NCI-H2107 treated with DMSO at 0.1 percent for 48 hours (cell line): ENCODE data around the gene NUP210L.
"Not testable (repeated sequence)": the region's sequence is repeated elsewhere in the genome, so short reads cannot be mapped to it uniquely, and the experiment has no call there.

Source experiments
- DNase-seq: peaks from one replicate; lab custom pipeline; 2025; ENCODE audit not compliant: unreplicated experiment; lab: John Stamatoyannopoulos, UW

NUP210L gene

DNA sequence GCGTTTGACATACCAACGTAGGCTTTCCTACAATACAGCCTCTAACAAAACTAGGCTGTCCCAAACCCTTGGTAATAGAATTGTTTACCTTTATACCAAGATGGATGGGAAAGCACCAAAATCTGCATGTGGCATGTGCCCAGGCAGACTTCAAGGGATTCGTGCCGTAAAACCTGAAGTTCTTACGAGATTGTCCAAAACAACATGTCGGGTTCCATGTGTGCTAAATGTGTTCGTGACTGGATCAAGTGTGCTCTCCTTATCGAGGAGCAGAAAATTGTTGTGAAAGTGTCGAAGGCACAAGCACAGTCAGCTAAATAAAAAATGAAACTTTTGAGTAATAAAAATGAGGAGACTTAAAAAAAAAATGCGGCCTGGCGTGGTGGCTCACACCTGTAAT, 159.2 kb downstream of the NUP210L start:
- DNase-seq, result no peak

DNA sequence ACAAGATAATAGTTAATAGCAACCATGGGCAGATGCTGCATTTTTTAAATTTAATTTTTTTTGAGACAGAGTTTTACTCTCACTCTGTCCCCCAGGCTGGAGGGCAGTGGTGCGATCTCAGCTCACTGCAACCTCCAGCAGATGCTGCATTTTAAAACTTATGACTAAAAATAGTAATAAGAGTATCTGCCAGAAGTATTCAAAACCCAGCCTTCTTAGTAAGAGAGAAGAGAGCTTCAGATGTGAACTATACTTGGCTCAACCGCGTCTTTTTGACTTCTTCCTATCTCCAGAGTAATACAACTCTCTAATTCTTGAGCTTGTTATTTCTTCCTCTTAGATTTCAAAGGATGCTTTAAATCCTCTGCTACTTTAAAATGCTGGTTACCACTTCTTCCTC, 159.7 kb downstream of the NUP210L start:
- DNase-seq, result no peak

DNA sequence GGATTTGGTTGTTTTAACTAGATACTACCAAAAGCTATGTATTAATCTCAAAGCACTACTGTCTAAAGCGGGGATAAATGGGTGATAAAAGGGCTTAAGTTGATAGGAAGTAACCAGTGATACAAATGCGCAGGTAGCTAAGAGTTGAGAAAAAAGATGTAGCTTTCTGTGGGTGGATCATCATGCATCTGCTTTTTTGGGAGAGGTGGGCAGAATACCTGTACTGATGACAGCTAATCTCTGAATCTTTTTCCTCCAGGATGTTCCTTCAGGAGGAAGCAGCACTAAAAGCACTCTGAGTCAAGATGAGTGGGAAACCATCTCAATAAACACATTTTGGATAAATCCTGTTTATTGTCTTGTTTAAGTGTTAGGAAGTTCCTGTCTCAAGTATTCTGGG, 163.1 kb downstream of the NUP210L start:
- DNase-seq, result no peak

DNA sequence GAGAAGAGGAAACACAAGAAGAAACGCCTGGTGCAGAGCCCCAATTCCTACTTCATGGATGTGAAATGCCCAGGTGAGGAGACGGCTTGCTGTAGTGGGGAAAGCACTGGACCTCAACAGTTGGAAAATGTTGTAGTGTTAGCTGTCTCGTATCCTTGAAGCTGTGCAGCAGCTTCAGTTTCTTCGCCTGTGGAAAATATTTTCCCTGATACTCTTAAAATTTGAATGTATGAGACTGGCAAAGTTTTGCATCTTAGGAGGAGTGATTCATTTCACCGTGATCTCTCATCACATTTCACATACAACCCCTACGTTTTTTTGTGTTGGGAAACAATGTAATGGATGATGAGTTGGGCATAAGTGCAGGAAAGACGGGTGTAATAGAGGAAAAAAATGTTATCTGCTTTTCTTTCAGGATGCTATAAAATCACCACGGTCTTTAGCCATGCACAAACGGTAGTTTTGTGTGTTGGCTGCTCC, 163.7 kb downstream of the NUP210L start:
- no peak for DNase-seq

DNA sequence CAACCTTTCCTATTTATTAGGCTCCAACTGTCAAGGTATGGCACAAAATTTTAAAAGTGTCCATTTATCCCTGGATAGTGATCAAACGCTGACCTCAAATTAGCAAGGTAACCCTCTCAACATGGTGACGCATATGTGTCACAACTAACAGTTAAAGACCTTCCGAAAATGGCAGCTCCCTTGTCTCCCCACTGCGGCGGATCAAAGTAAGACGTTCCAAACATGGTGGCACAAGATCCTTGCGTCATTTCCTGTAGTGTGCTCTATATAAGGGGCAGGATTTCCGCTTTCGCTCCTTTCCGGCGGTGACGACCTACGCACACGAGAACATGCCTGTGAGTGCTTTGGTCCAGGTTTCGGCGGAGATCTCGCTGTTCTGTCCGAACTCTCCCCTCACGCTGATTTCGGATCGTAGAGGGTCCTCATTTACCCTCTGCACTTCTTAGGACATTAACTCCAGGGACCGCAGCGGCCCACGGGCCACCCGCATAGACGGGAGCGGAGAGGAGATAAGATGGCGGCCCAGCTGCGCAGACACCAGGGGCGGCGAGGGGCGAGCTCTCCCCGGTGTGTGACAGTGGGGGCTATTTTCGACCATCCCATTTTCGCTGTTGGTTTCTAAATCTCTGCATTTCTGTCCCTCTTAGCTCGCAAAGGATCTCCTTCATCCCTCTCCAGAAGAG, 164.3 kb downstream of the NUP210L start, which contains the start of gene RPS27:
RPS27 (plus strand) TSS at position 295 of the 683 bp plus-strand sequence; CDS start at position 330, 35 bp downstream.
- peak; percentile 99 for DNase-seq

DNA sequence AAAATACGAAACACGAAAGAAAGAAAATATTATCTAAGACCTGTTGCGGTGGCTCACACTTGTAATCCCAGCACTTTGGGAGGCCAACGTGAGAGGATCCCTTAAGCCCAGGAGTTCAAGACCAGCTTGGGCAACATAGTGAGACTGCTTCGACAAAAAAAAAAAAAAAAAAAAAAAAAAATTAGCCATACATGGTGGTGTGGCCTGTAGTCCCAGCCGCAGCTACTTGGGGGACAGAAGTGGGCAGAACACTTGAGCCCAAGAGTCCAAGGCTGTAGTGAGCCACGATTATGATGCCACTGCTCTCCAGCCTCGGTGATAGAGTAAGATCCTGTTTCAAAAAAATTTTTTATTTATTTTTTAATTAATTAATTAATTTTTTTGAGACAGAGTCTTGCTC, 167.3 kb downstream of the NUP210L start:
- no peak for DNase-seq

DNA sequence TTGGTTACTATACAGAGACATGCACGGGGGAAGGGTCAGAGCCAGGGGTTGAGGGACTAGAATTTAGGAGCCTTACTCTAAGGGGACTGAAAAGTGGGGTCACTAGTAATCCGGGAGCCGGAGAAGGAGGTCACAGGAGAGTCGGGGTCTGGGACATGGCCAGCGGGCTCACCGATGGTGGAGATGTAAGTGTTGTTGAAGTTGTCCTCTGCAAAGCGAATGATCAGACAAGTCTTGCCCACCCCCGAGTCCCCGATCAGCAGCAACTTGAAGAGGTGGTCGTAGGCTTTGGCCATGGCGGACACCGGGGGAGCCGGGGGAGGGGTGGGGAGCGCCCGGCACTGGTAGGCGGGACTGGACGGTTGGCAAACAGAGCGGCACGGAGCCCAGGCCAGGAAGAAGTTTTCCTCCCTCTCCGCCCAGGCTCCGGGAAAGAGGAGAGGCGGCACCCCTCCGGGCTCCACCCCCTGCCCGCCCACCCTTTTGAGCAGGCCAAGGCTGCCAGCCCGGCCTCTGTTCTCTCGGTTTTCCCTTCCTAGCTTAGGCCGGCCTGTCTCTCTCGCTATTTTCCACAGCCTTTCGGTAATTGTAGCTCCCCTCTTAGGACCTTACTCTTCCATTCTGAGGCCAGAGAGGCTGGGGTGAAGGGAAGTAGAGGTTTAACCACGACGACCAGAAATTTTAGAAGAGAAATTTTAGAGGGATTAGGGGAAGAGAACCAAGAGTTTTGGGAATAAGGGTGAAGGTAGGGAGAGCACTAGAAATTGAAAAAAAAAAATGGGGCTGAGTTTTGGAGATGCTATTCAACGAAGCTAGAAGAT, 168.7 kb downstream of the NUP210L start, which contains the start of gene RAB13:
RAB13 (minus strand) TSS at position 399 of the 821 bp plus-strand sequence; CDS start at position 296, 103 bp downstream.
- peak; percentile 54 for DNase-seq

DNA sequence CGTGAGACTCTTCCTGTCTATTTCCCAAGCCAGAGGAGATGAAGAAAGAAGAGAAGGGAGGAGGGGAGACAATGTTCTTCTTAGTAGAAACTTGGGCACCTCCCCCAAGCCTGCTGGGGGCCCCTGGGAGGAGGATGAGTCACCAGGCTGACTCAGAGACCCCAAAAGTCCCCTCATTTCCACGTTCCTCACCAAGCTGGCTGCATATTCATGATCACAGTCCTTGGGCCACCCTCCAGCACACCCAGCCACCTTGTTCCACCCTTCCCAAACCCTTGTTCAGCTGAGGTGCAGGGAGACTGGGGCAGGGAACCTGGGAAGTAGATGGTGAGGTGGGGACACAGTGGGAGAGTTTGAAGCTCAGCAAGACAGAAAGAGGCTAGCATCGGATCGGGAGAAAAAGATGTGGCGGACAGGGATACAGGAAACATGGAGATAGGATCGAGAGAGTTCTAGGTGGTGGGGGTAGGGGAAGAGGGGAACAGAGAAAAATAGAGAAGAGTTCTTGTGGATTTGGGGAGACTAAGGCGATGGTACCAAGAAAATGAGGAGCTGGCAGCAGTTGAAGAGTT, 169.4 kb downstream of the NUP210L start:
- DNase-seq, result no peak

DNA sequence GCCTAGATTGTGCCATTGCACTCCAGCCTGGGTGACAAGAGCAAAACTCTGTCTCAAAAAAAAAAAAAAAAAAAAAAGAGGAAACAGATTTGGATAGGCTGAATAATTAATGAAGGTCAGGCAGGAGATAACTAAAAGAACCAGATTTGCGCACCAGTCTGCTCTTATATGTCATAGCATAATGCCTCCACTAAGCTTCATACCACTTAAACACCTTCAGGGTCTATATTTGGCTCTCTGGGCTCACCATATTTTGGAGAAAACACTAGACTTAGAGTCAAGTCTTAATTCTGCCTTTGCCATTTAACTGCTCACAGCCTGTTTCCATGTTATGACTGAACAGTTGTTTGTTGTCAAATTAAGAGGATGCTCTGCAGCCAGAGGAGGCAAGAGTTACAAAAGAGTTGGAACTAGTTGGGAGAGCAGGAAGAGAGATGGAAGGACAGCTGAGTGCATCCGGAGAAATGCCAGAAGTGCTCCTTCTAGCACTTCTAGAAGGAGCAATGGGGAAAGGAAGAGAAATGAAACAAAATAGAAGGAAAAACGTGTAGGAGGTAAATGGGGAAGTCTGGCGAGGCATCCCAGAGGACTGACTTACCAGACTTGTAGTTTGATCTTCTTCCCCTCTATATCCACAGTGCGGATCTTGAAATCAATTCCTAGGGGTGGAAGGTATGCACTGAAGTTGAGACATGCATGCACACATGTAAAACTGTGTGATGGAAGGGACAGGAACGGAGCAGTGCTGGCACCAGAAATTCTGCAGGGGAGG, 170.6 kb downstream of the NUP210L start:
- DNase-seq, result no peak

DNA sequence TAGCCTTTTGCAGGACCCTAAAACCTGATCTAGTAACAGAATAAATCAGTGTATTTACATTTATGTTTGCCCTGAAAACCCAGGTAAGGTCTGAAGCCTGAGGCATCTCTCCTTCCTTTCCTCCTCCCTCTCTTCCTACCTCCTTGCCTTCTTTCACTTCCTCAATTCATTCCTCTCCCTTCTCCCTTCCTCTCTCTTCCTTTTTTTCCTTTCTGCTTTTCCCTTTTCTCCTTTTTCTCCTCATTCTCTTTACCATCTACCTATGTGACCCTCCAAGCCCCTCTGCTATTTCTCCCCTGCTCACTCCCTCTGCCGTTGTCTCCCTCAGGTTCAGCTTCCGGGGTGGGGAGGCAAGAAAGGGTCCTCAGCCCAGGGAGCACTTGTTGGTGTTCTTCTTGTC, 173.1 kb downstream of the NUP210L start:
- not testable (repeated sequence) for DNase-seq

DNA sequence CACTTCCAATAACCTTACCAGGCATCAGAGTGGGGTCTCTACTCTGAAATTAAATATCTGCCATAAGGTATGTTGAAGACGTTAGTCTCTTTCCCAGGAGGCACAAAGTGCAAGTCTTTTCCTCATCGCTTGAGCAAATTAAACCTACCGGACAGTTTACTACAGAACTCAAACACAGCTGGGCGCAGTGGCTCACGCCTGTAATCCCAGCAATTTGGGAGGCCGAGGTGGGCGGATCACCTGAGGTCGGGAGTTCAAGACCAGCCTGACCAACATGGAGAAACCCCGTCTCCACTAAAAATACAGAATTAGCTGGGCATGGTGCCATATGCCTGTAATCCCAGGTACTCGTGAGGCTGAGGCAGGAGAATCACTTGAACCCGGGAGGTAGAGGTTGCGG, 175.8 kb downstream of the NUP210L start:
- DNase-seq, result not testable (repeated sequence)

DNA sequence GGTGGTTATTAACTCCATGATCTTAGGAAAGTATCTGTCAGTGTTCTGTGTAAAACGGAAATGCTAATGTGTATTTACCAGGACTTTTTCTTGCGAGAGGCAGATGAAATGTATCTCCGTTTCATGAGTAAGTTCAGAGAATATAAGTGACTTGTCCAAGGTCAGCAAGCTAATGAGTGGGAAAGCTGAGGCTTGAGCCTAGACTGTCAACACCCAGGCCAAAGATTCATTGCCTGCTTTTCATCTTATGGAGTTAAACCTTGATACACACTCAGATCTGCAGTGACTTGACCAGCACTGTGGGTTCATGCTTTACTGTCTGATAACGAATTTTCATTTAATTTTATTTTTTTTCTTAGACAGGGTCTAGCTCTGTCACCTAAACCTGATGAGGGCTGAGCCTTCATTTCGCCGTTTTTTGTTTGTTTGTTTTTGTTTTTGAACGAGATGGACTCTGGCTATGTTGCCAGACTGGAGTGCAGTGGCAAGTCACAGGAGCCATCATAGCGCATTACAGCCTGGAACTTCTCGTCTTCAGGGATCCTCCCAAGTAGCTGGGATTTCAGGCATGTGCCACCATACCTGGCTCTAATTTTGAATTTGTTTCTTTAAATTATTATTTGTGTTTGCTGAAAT, 176.5 kb downstream of the NUP210L start:
- no peak for DNase-seq

DNA sequence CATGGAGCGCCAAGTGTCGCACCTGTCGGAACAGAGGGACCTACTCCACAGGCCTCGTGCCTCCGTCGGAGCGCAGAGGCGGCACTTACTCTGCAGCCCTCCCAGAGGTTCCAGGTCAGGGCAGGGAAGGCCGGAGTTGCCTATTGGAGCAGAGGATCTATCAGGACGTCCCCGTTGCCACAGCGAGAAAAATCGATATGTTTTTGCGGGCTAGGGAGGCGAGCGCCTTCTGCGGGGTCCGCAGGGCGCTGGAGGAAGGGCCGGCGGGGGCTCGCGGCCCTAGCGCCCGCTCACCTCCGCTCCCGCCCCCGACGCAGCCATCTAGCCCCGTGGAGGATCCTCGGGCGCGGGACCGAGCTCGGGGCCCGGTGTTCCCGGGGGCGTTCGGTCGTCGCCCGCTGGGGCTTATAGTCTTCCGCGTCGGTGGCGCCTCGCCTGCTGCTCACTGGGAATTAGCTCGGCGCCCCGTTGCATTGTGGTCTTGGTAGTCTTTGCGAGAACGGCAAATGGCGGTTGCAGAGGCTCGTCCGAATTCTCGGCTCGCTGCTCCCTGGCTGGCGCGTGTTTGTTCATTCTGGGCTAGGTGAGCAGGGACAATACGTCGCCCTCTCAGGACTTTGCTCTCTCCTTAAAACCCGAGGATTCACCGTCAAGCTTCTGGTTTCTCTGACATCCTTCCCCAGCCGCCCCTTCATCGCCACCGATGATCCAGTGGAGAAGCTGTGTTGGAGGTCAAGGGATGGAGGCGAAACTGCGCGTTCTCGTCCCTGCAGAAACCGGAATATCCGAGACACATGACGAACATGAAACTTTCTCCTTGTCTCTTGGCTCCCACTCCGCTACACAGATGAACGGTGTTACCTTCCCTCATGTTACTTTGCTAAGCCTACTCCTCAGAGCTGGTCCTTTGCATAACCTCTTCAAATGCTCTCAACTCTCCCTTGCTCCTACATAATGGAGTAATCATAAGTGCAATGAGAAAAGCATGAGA, 177.3 kb downstream of the NUP210L start, which contains the start of gene JTB:
JTB (minus strand) TSS at position 425 of the 991 bp plus-strand sequence; CDS start at position 3, 422 bp downstream.
- peak; percentile 83 for DNase-seq

DNA sequence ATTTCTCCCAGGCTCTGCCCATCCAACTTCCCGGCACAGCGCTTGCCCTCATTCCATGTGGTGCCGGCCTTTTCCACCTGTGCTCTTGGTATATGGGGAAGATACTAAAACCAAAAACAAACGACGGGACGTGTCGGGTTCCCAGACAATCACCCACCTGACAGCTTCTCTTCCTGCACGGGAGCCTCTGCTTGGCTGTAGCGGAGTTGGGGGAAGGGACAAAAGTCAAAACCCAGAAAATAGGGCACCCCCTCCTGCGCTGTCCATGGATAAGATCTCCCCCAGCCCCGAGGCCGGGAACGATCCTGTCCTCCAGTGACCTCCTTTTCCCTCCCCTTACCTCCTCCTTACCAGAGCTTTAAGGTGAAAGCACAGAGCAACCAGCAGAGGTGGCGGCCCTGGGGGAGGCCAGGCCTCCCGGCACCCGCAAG, 178.0 kb downstream of the NUP210L start:
- no peak for DNase-seq

DNA sequence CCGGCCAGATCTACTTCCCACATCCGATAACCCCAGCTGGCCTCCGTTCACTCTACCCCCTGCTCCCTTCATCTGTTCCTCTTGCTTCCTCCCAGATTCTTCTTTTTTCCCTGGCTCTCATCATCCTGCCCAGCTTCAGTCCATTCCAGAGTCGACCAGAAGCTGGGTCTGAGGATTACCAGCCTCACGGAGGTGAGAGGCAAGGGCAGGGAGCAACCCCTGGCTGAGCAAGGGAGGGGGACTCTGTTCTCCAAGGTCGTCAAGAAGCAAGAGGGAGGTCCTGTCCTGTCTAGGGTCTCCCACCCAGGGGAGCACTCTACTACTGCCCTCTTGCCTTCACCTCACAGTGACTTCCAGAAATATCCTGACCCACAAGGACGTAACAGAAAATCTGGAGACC, 181.3 kb downstream of the NUP210L start:
- DNase-seq, result no peak

DNA sequence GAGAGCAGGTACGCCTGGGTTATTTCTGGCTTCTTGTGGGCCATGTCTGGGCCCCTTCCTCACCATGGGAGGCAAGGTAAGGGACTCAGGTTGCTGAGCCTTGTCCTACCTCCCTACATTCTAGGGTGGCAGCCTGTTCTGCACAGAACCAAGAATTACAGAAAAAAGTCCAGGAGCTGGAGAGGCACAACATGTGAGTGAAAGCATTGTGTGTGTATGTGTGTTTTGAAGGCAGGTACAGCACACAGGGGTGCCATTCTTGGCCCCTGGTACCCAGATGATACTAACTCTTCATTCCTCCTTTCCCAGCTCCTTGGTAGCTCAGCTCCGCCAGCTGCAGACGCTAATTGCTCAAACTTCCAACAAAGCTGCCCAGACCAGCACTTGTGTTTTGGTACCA, 181.8 kb downstream of the NUP210L start:
- no peak for DNase-seq

DNA sequence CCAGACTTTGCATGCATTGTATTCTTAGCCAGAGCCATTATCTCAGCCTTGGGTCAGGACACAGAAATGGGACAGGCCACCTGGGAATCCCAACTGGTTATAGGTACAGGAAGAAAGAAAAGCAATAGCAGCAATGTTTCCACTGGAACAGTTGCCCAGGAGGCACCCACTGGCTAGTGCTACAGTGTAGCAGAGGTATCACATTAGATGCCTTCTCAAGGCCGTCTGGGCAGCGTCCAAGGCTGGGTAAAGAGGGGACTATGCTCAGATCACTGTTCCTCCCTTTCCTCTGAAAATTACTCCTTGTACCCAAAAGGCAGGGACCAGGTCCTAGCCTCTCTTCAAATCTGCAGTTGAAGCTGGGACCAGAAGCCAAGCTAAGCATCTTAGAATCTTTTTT, 184.5 kb downstream of the NUP210L start:
- no peak for DNase-seq

DNA sequence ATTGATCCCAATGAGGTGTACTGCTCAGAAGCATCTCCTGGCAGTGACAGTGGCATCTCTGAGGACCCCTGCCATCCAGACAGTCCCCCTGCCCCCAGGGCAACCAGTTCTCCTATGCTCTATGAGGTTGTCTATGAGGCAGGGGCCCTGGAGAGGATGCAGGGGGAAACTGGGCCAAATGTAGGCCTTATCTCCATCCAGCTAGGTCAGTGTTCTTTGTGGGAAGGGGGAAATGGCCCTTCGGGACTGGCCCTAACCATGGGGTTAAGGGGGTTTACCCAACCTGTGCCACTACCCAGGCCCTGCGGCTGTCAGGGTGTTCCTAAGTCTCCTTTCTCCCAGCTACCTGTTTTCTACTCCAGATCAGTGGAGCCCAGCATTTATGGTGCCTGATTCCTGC, 185.9 kb downstream of the NUP210L start:
- DNase-seq, result no peak

DNA sequence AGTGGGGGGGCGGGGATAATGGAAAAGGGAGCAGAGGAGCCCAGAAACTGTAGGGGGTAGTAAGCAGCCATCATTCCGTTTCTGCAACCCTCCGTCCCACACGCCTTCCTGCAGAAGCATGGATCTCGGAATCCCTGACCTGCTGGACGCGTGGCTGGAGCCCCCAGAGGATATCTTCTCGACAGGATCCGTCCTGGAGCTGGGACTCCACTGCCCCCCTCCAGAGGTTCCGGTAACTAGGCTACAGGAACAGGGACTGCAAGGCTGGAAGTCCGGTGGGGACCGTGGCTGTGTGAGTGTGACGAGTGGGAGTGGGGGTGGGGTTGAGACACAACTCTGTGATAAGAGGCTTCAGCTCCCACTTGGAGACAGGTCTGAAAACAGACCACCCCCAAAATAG, 186.5 kb downstream of the NUP210L start:
- DNase-seq, result no peak
